Stomach (tissue), 9 donors: ENCODE results near the gene KRT86. TPM values are rescaled to one million over a fixed set of nuclear protein-coding genes. Genes with fewer than 3 reads are reported as not detected.

Source experiments
- DNase-seq, 2 donors: peaks; one replicate each; pipeline versions ENCODE4 v3.0.0 to v3.0.0-alpha.2; 2013 to 2019
- H3K27ac ChIP-seq, 5 donors: fragments of 200-600 bp in 4 of 5; sonication (generic) in 4 of 5; one replicate each; pipeline ENCODE4 v1.5.1; 2013 to 2019; ENCODE audit warnings: mild to moderate bottlenecking in 1 of 5, moderate library complexity in 1 of 5
- H3K27me3 ChIP-seq, 3 donors: fragments of 200-600 bp; sonication (generic); one replicate each; pipeline ENCODE4 v1.5.1; 2017 to 2019; ENCODE audit warnings: mixed run types in 1 of 3
- H3K36me3 ChIP-seq, 4 donors: fragments of 200-600 bp; sonication (generic); 1 replicate in 3 of 4; 2 replicates in 1 of 4; pipeline ENCODE4 v1.5.1; 2016 to 2019
- H3K4me1 ChIP-seq, 4 donors: fragments of 200-600 bp; sonication (generic); one replicate each; pipeline ENCODE4 v1.5.1; 2016 to 2019
- H3K4me3 ChIP-seq, 4 donors: fragments of 200-600 bp; sonication (generic) in 3 of 4; one replicate each; pipeline ENCODE4 v1.5.1; 2016 to 2019; ENCODE audit warnings: mild to moderate bottlenecking in 1 of 4
- H3K9me3 ChIP-seq, 4 donors: fragments of 200-600 bp; sonication (generic); one replicate each; pipeline ENCODE4 v1.5.1; 2016 to 2019
- EP300 ChIP-seq: sonication (generic); formaldehyde crosslinking; IDR thresholded peaks from one replicate; pipeline ENCODE4 v1.6.1; 2017; ENCODE audit warnings: antibody characterized with exemption
- POLR2A ChIP-seq, 4 donors: fragments of 450-650 bp; IDR thresholded peaks; one replicate each; pipeline ENCODE4 v1.6.1; 2016; ENCODE audit warnings: antibody characterized with exemption in 4 of 4, control low read depth in 2 of 4, mild to moderate bottlenecking in 1 of 4, moderate library complexity in 1 of 4
- POLR2AphosphoS5 ChIP-seq, 3 donors: sonication (generic); formaldehyde crosslinking; IDR thresholded peaks; one replicate each; pipeline ENCODE4 v1.6.1; 2016; ENCODE audit warnings: antibody characterized with exemption in 3 of 3
- WGBS, 5 donors: extraction: QIAGEN DNeasy Blood & Tissue Kit in 3 of 5; methylation state at CpG; one replicate each; pipeline versions ENCODE4 v1.1.5 to v1.1.7; 2013 to 2018; 5-methylcytosine and 5-hydroxymethylcytosine counted together
- intact Hi-C: fragments of 100-400 bp; cut with DNase I; formaldehyde crosslinking; loops from one replicate; pipeline ENCODE4 v1.15.1; 2023; ENCODE audit warnings: low total_unique reads
- polyA plus RNA-seq, 3 donors: library from polyadenylated mRNA; stranded (reverse); fragments of 200-250 nt; gene quantifications; one replicate each; pipeline ENCODE4 v1.2.3, GENCODE V29; 2013
- total RNA-seq, 5 donors: library from RNA; depleted of rRNA; stranded (reverse); fragments of >200 nt; gene quantifications; one replicate each; pipeline versions ENCODE4 v1.1.0 to v1.2.3, GENCODE V29; 2014 to 2016
- TF ChIP-seq, protein P1 (sequence below), 7 experiments: fragments of 450-650 bp in 4 of 7; fragments of 200-600 bp in 3 of 7; sonication (generic) in 3 of 7; IDR thresholded peaks; one replicate each; pipeline ENCODE4 v1.5.1; 2016 to 2019; ENCODE audit warnings: antibody characterized with exemption in 7 of 7, control low read depth in 2 of 7, mild to moderate bottlenecking in 1 of 7
- donor health status: healthy with polysubstance abuse.
- donor health status: Bipolar disorder and iron deficiency.
- donor health status: healthy.

KRT86 gene
- total and polyA plus RNA-seq, 8 donors, result not detected

DNA sequence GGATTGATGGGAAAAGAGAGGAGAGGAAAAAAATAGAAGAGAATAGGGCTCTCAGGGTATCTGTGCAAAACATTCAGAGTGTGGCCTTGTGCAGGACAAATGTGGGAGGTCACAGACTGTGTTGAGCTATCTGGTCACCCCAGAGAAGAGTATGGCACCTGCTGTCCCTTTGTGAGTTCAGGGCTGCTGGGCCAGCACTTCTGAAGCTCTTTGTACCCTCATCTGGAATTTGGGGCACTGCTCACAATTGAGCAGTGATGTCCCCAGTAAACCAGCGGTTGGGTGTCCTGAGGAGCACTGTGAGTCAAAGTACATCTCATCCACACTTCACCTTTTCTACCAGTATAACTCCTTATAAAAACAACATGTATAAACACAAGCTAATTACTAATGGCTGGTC, 19.5 kb downstream of the KRT86 start:
- Histone ChIP-seq H3K36me3 (no peaks in the 10 kb centered on the region), H3K27me3 (peaks cover 0 to 30% (median 7%) of the 10 kb centered on the region in 3 donors), H3K9me3 (no peaks in the 10 kb centered on the region), H3K27ac (no peak overlapping the region), H3K4me3 (no peak overlapping the region), H3K4me1 (no peaks in the 10 kb centered on the region)
- WGBS, 5 donors, result 79 to 95% (median 86%) methylated on average over 1 of the region's 1 CpG
- intact Hi-C loops, result no loop called here
- DNase-seq, result no peak
- no peak for TF ChIP-seq EP300
- TF ChIP-seq POLR2AphosphoS5 (IDR thresholded peaks at IDR 0.05), result no peak
- TF ChIP-seq, protein P1, sequence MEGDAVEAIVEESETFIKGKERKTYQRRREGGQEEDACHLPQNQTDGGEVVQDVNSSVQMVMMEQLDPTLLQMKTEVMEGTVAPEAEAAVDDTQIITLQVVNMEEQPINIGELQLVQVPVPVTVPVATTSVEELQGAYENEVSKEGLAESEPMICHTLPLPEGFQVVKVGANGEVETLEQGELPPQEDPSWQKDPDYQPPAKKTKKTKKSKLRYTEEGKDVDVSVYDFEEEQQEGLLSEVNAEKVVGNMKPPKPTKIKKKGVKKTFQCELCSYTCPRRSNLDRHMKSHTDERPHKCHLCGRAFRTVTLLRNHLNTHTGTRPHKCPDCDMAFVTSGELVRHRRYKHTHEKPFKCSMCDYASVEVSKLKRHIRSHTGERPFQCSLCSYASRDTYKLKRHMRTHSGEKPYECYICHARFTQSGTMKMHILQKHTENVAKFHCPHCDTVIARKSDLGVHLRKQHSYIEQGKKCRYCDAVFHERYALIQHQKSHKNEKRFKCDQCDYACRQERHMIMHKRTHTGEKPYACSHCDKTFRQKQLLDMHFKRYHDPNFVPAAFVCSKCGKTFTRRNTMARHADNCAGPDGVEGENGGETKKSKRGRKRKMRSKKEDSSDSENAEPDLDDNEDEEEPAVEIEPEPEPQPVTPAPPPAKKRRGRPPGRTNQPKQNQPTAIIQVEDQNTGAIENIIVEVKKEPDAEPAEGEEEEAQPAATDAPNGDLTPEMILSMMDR (IDR thresholded peaks at IDR 0.05), result no peak
- TF ChIP-seq POLR2A (IDR thresholded peaks at IDR 0.05), result no peak

DNA sequence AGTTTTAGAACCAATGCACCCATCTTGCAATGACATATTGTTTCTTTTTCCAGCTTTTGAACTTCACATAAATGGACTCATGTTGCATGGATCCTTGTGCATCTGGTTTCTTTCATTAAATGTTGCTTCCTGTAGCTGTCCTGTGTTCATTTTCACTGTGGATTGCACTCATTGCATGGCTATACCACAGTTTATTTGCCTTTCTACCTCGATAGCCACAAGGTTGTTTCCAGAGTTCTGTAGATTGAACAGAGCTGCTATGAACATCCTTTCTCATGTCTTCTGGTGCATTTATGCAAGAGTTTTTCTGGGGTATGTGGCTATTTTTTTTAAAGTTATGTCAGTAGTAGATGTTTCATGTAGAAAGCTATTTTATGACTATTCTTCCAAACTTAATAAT, 20.4 kb downstream of the KRT86 start:
- Histone ChIP-seq H3K4me3 (no peak overlapping the region), H3K27ac (no peak overlapping the region), H3K27me3 (peaks cover 0 to 30% (median 7%) of the 10 kb centered on the region in 3 donors), H3K36me3 (no peaks in the 10 kb centered on the region), H3K9me3 (no peaks in the 10 kb centered on the region), H3K4me1 (no peaks in the 10 kb centered on the region)
- no peak for TF ChIP-seq POLR2AphosphoS5 (IDR thresholded peaks at IDR 0.05)
- 37 to 53% (median 48%) methylated on average over 1 of the region's 1 CpG for WGBS, 5 donors
- intact Hi-C loops, result no loop called here
- no peak for DNase-seq

DNA sequence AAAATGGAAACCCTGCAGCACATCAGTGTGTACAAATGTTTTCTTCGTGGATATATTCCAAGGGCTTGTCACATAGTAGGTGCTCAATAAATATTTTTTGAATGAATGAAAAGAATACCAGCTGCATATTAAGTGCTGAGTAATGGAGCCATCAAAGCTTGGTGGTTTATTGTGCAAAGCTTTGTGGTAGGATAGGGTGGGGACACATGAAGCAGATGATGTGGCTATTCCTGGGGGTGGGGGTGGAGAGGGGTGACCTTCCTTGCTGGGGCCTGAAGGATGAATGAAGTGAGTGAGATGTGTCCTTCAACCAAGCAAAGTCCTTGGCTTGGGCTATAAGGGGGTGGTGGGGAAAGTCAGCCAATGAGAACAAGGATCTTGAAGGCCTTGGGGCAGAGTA, 21.2 kb downstream of the KRT86 start:
- WGBS, 5 donors, result 70 to 83% (median 77%) methylated on average over 1 of the region's 1 CpG
- Histone ChIP-seq H3K9me3 (no peaks in the 10 kb centered on the region), H3K4me1 (no peaks in the 10 kb centered on the region), H3K4me3 (no peak overlapping the region), H3K36me3 (no peaks in the 10 kb centered on the region), H3K27ac (no peak overlapping the region), H3K27me3 (peaks cover 0 to 30% (median 7%) of the 10 kb centered on the region in 3 donors)
- intact Hi-C loops, result no loop called here
- TF ChIP-seq, protein P1 (IDR thresholded peaks at IDR 0.05), result no peak
- TF ChIP-seq POLR2A (IDR thresholded peaks at IDR 0.05) (no peak), EP300 (no peak), POLR2AphosphoS5 (IDR thresholded peaks at IDR 0.05) (no peak)
- DNase-seq, result no peak

DNA sequence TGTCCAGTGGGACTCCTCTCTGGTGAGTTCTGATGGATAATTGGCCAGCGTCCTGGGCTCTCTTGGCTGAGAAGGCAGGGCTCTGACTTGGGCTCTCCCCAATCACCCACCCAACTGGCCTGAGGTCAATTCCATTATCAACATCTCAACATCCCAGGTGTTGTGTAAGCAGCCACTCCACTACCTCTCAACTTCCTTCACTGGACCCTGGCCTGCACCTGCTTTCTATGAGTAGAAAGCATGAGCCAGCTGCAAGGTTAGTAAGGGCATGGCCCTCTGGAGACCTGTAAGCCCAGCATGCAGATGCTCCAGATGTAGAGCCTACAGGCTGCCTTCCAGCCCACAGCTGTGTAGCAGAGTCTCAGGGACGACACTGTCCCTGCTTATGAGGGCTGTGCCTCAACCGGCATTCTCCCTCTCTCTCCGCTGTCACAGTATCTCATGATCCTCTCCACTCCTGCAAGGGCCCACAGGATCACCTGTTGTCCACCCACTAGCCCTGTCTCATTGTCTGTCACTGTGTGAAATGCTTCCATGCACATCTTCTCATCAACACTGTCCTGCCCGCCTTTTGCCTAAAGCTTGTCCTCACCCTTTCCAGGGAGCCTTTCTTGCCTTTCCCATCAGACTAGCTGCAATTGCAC, 22.2 kb downstream of the KRT86 start:
- Histone ChIP-seq H3K27ac (no peak overlapping the region), H3K4me3 (no peak overlapping the region), H3K4me1 (no peaks in the 10 kb centered on the region), H3K36me3 (no peaks in the 10 kb centered on the region), H3K27me3 (peaks cover 0 to 25% (median 2%) of the 10 kb centered on the region in 3 donors), H3K9me3 (no peaks in the 10 kb centered on the region)
- TF ChIP-seq EP300, result no peak
- TF ChIP-seq POLR2AphosphoS5 (IDR thresholded peaks at IDR 0.05), result no peak
- TF ChIP-seq, protein P1 (IDR thresholded peaks at IDR 0.05), result no peak
- TF ChIP-seq POLR2A (IDR thresholded peaks at IDR 0.05), result no peak
- peak in 1 of 2 donors; percentile 4 for DNase-seq
- intact Hi-C loops, result no loop called here
- WGBS, 5 donors, result 85 to 97% (median 91%) methylated on average over 5 of the region's 5 CpGs

DNA sequence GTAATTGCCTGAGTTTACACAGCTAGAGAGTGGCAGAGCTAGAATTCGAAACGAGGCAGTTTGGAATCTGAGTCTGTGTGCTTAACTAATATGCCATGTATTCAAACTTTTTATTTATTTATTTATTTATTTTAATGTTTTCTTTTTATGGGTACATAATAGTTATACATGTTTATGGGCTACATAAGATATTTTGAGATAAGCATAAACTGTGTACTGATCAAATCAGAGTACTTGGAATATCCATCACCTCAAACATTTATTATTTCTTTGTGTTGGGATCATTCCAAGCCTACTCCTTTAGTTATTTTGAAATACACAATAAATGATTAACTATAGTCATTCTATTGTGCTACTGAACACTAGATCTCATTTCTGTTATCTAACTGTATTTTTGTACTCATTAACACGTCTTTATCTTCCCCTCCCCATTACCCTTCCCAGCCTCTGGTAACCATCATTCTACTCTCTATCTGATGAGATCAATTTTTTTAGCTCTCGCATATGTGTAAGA, 24.3 kb downstream of the KRT86 start:
- Histone ChIP-seq H3K27ac (no peak overlapping the region), H3K27me3 (peaks cover 0 to 10% (median 0%) of the 10 kb centered on the region in 3 donors), H3K4me1 (no peaks in the 10 kb centered on the region), H3K36me3 (no peaks in the 10 kb centered on the region), H3K4me3 (no peak overlapping the region), H3K9me3 (no peaks in the 10 kb centered on the region)
- TF ChIP-seq EP300, result no peak
- TF ChIP-seq POLR2AphosphoS5 (IDR thresholded peaks at IDR 0.05), result no peak
- TF ChIP-seq, protein P1 (IDR thresholded peaks at IDR 0.05), result no peak
- no peak for TF ChIP-seq POLR2A (IDR thresholded peaks at IDR 0.05)
- DNase-seq, result no peak
- intact Hi-C loops, result no loop called here
- 48 to 57% (median 52%) methylated on average over 4 of the region's 4 CpGs for WGBS, 5 donors
